WTC11 (cell line): Measurements from ENCODE around the gene CHKB. TPM values are rescaled to one million over a fixed set of nuclear protein-coding genes. Genes with fewer than 3 reads are reported as not detected.
A peak's percentile ranks its signal among the peaks of the same experiment; 100 is the strongest.

Experiments used
- ATAC-seq: fragments of 200-7000 bp; cut with Tn5 transposase; 2 replicates; pipeline ENCODE4 v1.10.0; 2021; ENCODE audit warnings: mild to moderate bottlenecking, moderate library complexity
- CTCF ChIA-PET: fragments of 300-600 bp; sonication (Branson Sonifier 250); formaldehyde crosslinking; loops from one replicate; lab custom pipeline; 2021; ENCODE audit warnings: antibody characterized with exemption; lab: Charles Lee
- POLR2A ChIA-PET: fragments of 350-600 bp; sonication (Branson Sonifier 250); formaldehyde crosslinking; loops from one replicate; lab custom pipeline; 2021; ENCODE audit warnings: antibody characterized with exemption; lab: Charles Lee
- DNase-seq: peaks from one replicate; pipeline ENCODE4 v3.0.0; 2021; ENCODE audit warnings: low spot score
- H3K27ac Mint-ChIP-seq: 2 replicates; pipeline ENCODE4 v1.8.0; 2021; ENCODE audit warnings: mixed read lengths
- H3K27me3 Mint-ChIP-seq: 2 replicates; pipeline ENCODE4 v1.8.0; 2021; ENCODE audit warnings: low read depth, mild to moderate bottlenecking, moderate library complexity, mixed read lengths
- H3K36me3 Mint-ChIP-seq: 2 replicates; pipeline ENCODE4 v1.8.0; 2021; ENCODE audit warnings: mixed read lengths
- H3K4me1 Mint-ChIP-seq: 2 replicates; pipeline ENCODE4 v1.8.0; 2022; ENCODE audit warnings: mixed read lengths
- H3K4me3 Mint-ChIP-seq: 2 replicates; pipeline ENCODE4 v1.8.0; 2021; ENCODE audit warnings: mild to moderate bottlenecking, moderate library complexity, mixed read lengths
- H3K9me3 Mint-ChIP-seq: 2 replicates; pipeline ENCODE4 v1.8.0; 2021; ENCODE audit warnings: mixed read lengths
- ETV6 ChIP-seq: sonication (generic); formaldehyde crosslinking; IDR thresholded peaks from 2 replicates; pipeline ENCODE4 v1.8.1; 2022; ENCODE audit warnings: mild to moderate bottlenecking, missing genetic modification reagents
- GRHL2 ChIP-seq: fragments of 250-450 bp; sonication (Bioruptor Pico); IDR thresholded peaks from 2 replicates; pipeline ENCODE4 v1.8.0; 2022; ENCODE audit warnings: mild to moderate bottlenecking, moderate library complexity; ENCODE audit not compliant: insufficient replicate concordance, severe bottlenecking
- IRF2 ChIP-seq: sonication (generic); formaldehyde crosslinking; IDR thresholded peaks from 2 replicates; pipeline ENCODE4 v1.8.0; 2022; ENCODE audit warnings: low read depth, missing genetic modification reagents, borderline replicate concordance
- KAT7 ChIP-seq: sonication (generic); formaldehyde crosslinking; IDR thresholded peaks from 2 replicates; pipeline ENCODE4 v1.8.1; 2023; ENCODE audit warnings: missing genetic modification reagents, mild to moderate bottlenecking, borderline replicate concordance
- PRRX2 ChIP-seq: fragments of 250-450 bp; sonication (Bioruptor Pico); IDR thresholded peaks from 2 replicates; pipeline ENCODE4 v1.8.0; 2021; ENCODE audit warnings: mild to moderate bottlenecking
- RELA ChIP-seq: sonication (generic); formaldehyde crosslinking; IDR thresholded peaks from 2 replicates; pipeline ENCODE4 v1.8.1; 2022; ENCODE audit warnings: missing genetic modification reagents, mild to moderate bottlenecking, borderline replicate concordance
- SOX15 ChIP-seq: fragments of 250-450 bp; sonication (Bioruptor Pico); IDR thresholded peaks from 2 replicates; pipeline ENCODE4 v1.9.0; 2021; ENCODE audit warnings: mild to moderate bottlenecking
- TEAD4 ChIP-seq: sonication (generic); formaldehyde crosslinking; IDR thresholded peaks from 2 replicates; pipeline ENCODE4 v1.8.0; 2022; ENCODE audit warnings: mild to moderate bottlenecking, missing genetic modification reagents
- ZNF138 ChIP-seq: sonication (generic); formaldehyde crosslinking; conservative IDR thresholded peaks from 2 replicates; pipeline ENCODE4 v1.8.1; 2022; ENCODE audit warnings: mild to moderate bottlenecking, moderate library complexity, missing genetic modification reagents
- ZNF219 ChIP-seq: sonication (generic); formaldehyde crosslinking; IDR thresholded peaks from 2 replicates; pipeline ENCODE4 v1.8.0; 2023; ENCODE audit warnings: missing genetic modification reagents, mild to moderate bottlenecking, borderline replicate concordance
- total RNA-seq: library from RNA; stranded (reverse); gene quantifications from 3 replicates; pipeline ENCODE4 v1.2.3, GENCODE V29; 2021
- TF ChIP-seq, protein P1 (sequence below): sonication (generic); formaldehyde crosslinking; IDR thresholded peaks from 2 replicates; pipeline ENCODE4 v1.8.0; 2022; ENCODE audit warnings: mild to moderate bottlenecking, missing genetic modification reagents
- TF ChIP-seq, protein P2 (sequence below): sonication (generic); formaldehyde crosslinking; IDR thresholded peaks from 2 replicates; pipeline ENCODE4 v1.8.1; 2022; ENCODE audit warnings: low read depth, mild to moderate bottlenecking, moderate library complexity, missing genetic modification reagents, borderline replicate concordance
- TF ChIP-seq, protein P3 (sequence below): sonication (generic); formaldehyde crosslinking; IDR thresholded peaks from 2 replicates; pipeline ENCODE4 v1.8.1; 2023; ENCODE audit warnings: mild to moderate bottlenecking, missing genetic modification reagents, borderline replicate concordance
- TF ChIP-seq, protein P4 (sequence below): sonication (generic); formaldehyde crosslinking; IDR thresholded peaks from 2 replicates; pipeline ENCODE4 v1.8.1; 2023; ENCODE audit warnings: mild to moderate bottlenecking, missing genetic modification reagents, moderate library complexity
- TF ChIP-seq, protein P5 (sequence below): fragments of 250-450 bp; sonication (Bioruptor Pico); IDR thresholded peaks from 2 replicates; pipeline ENCODE4 v1.9.0; 2021; ENCODE audit warnings: moderate library complexity, mild to moderate bottlenecking, inconsistent platforms, borderline replicate concordance

CHKB gene
- total RNA-seq, 1 experiment from 2014 or later, result 75.4 TPM

DNA sequence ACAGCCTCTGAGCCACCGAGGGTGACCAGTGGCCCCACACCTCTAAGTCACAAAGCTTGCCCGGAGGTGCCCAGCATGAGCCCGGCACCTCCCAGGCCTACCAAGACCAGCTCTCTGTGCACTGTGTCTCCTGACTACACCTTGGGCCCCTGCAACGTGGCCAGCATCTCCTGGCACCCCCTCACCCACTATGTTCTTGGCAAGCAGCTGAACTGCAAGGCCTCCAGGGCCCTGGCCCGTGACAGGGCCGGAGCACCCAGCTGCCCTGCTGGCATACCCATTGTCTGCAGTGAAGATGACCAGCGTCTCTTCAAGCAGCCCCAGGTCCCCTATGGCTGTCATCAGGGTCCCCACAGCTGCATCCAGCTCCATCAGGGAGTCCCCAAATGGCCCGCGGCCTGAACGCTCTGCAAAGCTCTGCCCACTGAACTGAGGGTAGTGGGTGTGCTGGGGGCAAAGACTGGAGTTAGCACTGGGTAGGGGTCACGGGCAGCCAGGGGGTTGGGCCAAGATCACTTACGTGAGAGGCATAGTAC lies 43.7 kb upstream of the CHKB start:
- TF ChIP-seq, protein P1, sequence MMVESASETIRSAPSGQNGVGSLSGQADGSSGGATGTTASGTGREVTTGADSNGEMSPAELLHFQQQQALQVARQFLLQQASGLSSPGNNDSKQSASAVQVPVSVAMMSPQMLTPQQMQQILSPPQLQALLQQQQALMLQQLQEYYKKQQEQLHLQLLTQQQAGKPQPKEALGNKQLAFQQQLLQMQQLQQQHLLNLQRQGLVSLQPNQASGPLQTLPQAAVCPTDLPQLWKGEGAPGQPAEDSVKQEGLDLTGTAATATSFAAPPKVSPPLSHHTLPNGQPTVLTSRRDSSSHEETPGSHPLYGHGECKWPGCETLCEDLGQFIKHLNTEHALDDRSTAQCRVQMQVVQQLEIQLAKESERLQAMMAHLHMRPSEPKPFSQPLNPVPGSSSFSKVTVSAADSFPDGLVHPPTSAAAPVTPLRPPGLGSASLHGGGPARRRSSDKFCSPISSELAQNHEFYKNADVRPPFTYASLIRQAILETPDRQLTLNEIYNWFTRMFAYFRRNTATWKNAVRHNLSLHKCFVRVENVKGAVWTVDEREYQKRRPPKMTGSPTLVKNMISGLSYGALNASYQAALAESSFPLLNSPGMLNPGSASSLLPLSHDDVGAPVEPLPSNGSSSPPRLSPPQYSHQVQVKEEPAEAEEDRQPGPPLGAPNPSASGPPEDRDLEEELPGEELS (CRISPR knock-in tag), result no peak
- ATAC-seq, result no peak
- Mint-ChIP-seq H3K36me3 (no peaks in the 10 kb centered on the region), H3K27ac (no peak overlapping the region), H3K4me3 (peak overlapping the region; percentile 53), H3K4me1 (peaks cover 17% of the 10 kb centered on the region), H3K9me3 (no peaks in the 10 kb centered on the region), H3K27me3 (peaks cover 23% of the 10 kb centered on the region)
- no peak for DNase-seq
- POLR2A ChIA-PET, result no interaction called here
- CTCF ChIA-PET, result interaction anchor here (0.5 to 4.5 kb wide), 23 partner anchors 14 to 482 kb away, joined by 3 to 78 read pairs (median 4); partner anchors contain the start of genes SCO2, SHANK3 and SYCE3

DNA sequence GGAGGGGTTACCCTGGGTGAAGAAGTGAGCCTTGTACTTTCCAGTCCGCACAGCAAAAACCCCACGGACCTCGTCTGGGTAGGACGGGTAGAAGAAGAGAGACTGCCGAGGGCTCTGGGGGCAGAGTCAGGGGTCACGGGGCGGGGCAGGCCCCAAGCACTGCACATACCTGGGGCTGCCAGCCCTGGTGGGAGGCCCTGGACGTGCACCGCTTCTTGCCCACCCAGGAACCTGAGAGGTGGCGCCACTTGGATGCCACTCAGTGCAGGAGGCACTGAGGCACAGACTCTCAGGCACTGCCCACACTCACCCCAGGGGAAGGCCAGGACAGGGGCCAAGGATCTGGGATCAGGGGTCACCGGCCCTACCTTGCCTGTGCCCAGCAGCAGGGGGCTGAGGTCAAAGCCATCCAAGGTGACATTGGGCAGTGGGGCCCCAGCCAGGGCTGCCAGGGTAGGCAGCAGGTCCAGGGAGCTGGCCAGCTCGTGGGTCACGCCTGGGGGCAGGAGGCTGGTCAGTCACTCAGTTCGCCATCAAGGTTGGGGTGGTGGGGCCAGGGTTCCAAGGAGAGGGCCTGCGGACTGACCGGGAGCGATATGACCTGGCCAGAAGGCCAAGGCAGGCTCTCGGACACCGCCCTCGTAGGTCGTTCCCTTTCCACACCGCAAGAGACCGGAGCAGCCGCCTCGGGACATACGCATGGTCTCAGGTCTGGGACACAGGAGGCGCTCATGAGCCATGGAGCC lies 43.1 kb upstream of the CHKB start:
- ChIA-PET CTCF (interaction anchor here (0.6 to 4.5 kb wide), 21 partner anchors 13 to 481 kb away, joined by 3 to 78 read pairs (median 4); partner anchors contain the start of genes SCO2, SHANK3 and SYCE3), POLR2A (no interaction called here)
- TF ChIP-seq, protein P2, sequence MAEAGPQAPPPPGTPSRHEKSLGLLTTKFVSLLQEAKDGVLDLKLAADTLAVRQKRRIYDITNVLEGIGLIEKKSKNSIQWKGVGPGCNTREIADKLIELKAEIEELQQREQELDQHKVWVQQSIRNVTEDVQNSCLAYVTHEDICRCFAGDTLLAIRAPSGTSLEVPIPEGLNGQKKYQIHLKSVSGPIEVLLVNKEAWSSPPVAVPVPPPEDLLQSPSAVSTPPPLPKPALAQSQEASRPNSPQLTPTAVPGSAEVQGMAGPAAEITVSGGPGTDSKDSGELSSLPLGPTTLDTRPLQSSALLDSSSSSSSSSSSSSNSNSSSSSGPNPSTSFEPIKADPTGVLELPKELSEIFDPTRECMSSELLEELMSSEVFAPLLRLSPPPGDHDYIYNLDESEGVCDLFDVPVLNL (CRISPR knock-in tag), result no peak
- TF ChIP-seq IRF2 (CRISPR knock-in tag) (no peak), ZNF219 (no peak), PRRX2 (CRISPR knock-in tag) (no peak), ETV6 (no peak), RELA (CRISPR knock-in tag) (no peak), KAT7 (CRISPR knock-in tag) (no peak), SOX15 (CRISPR knock-in tag) (no peak), ZNF138 (CRISPR knock-in tag) (no peak), GRHL2 (CRISPR knock-in tag) (no peak), TEAD4 (no peak)
- TF ChIP-seq, protein P3, sequence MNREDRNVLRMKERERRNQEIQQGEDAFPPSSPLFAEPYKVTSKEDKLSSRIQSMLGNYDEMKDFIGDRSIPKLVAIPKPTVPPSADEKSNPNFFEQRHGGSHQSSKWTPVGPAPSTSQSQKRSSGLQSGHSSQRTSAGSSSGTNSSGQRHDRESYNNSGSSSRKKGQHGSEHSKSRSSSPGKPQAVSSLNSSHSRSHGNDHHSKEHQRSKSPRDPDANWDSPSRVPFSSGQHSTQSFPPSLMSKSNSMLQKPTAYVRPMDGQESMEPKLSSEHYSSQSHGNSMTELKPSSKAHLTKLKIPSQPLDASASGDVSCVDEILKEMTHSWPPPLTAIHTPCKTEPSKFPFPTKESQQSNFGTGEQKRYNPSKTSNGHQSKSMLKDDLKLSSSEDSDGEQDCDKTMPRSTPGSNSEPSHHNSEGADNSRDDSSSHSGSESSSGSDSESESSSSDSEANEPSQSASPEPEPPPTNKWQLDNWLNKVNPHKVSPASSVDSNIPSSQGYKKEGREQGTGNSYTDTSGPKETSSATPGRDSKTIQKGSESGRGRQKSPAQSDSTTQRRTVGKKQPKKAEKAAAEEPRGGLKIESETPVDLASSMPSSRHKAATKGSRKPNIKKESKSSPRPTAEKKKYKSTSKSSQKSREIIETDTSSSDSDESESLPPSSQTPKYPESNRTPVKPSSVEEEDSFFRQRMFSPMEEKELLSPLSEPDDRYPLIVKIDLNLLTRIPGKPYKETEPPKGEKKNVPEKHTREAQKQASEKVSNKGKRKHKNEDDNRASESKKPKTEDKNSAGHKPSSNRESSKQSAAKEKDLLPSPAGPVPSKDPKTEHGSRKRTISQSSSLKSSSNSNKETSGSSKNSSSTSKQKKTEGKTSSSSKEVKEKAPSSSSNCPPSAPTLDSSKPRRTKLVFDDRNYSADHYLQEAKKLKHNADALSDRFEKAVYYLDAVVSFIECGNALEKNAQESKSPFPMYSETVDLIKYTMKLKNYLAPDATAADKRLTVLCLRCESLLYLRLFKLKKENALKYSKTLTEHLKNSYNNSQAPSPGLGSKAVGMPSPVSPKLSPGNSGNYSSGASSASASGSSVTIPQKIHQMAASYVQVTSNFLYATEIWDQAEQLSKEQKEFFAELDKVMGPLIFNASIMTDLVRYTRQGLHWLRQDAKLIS (CRISPR knock-in tag), result no peak
- TF ChIP-seq, protein P4, sequence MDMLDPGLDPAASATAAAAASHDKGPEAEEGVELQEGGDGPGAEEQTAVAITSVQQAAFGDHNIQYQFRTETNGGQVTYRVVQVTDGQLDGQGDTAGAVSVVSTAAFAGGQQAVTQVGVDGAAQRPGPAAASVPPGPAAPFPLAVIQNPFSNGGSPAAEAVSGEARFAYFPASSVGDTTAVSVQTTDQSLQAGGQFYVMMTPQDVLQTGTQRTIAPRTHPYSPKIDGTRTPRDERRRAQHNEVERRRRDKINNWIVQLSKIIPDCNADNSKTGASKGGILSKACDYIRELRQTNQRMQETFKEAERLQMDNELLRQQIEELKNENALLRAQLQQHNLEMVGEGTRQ (CRISPR knock-in tag), result no peak
- TF ChIP-seq, protein P5, sequence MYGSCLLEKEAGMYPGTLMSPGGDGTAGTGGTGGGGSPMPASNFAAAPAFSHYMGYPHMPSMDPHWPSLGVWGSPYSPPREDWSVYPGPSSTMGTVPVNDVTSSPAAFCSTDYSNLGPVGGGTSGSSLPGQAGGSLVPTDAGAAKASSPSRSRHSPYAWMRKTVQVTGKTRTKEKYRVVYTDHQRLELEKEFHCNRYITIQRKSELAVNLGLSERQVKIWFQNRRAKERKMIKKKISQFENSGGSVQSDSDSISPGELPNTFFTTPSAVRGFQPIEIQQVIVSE (CRISPR knock-in tag), result no peak
- H3K4me1 Mint-ChIP-seq, result peaks cover 24% of the 10 kb centered on the region
- peak; percentile 78 for DNase-seq
- H3K36me3 Mint-ChIP-seq, result no peaks in the 10 kb centered on the region
- ATAC-seq, result peak; percentile 32
- H3K27ac Mint-ChIP-seq, result no peak overlapping the region
- peaks cover 26% of the 10 kb centered on the region for H3K27me3 Mint-ChIP-seq
- H3K9me3 Mint-ChIP-seq, result no peaks in the 10 kb centered on the region
- H3K4me3 Mint-ChIP-seq, result no peak overlapping the region
